ENCODE results near the gene PKDREJ.
A peak's percentile ranks its signal among the peaks of the same experiment; 100 is the strongest.
"Not testable (repeated sequence)": the region's sequence is repeated elsewhere in the genome, so short reads cannot be mapped to it uniquely, and the experiment has no call there.

The PKDREJ gene

DNA sequence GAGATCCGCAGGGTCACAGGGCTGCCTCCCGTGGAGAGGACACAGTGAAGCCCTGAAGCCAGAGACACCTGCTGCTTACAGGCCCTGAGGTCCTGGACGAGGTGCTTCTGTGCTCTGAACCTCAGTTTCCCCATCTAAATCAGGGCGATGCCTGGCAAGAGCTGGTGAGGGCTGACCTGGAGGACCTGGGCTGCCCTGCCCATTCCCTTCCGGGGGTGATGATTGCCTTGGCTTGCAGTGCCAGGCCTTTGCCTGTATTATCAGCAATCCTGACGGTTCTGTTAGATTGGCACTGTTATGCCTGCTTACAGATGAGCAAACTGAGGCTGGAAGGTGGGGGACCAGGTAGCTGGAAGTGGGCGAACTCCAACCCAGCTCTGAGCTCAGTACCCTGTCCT lies 25.7 kb upstream of the PKDREJ start:
- no peak for DNase-seq (ENCODE audit: low read depth in 2 of 2)

DNA sequence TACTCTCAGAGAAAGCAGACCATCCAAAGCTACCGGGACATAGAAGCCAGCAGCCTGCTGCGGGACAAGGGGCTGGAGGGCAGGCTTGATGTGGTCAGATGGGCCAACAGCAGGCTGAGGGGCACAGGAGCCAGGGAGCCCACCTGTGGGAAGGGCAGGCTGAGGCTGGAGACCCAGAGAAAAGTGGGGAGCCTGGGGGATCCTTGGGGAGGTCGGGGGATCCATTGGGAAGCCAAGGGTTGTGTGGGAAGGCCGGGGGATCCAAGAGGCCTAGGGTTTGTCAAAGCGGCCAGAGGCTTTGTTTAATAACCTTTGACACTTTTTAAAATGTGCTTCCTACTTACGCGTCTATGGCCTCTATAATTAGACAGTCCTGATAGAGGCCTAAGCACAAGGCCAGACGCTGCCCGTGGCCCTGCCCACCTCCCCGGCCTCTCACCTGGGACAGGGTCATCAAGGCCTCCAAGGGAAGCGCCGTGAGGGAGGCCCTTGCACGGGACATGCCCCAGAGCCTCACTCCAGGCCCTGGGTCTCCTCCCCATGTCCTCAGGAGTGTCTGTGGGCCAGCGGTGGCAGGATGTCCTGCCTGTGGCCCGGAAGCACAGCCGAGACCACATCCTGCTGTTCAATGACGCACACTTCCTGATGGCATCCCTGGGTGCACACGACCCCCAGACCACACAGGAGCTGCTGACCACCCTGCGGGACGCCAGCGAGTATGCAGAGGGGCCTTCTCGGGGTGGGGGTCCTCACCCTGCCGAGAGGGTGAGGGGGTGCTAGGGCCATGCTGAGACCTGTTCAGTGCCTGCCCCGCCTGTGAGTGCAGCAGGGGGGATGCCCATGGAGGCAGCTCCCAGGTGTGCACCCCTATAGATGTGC lies 25.0 kb upstream of the PKDREJ start:
- DNase-seq (ENCODE audit: low read depth in 2 of 2): no peak

DNA sequence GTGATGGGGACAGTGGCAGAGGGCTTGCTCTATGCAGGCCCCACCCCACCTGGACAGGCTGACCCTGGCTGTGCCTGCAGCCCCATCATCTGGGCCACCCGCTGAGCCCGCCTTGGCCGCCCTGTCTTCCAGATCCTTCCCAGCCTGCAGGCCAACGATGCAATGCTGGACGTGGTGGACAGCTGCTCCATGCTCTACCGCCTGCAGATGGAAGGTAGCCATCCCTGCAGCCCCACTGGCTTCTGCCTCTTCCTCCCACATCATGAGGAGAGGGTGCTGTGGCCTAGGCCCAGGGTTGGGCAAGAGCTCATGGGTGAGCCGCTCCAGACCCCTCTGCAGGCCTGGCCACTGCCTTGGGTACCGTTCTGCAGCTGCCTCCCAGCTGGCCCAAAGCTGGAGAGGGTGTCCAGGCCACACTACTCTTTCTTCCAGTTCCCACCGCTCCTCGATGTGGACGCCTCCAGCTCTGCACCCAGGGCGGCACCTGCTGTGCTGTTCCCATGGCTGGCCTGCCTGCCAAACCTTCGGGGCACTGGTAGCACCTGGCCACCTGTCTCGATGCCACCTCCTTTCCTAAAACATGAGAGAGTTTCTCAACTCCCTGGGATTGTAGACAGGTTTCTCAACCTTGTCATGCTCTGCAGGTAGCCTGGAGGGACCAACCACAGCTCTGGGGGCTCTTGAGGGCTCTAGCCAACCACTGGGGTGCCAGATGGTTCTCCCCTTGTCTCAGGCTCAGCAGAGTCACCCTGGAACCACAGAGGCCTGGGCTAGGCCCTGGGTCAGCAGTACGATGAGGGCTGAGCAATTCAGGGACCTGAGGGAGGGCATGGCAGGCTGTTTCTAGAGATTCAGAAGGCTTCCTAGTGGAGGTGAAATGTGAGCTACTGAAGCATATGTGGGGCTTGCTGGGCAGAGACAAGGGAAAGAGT lies 24.1 kb upstream of the PKDREJ start:
- DNase-seq (ENCODE audit: low read depth in 2 of 2): no peak

DNA sequence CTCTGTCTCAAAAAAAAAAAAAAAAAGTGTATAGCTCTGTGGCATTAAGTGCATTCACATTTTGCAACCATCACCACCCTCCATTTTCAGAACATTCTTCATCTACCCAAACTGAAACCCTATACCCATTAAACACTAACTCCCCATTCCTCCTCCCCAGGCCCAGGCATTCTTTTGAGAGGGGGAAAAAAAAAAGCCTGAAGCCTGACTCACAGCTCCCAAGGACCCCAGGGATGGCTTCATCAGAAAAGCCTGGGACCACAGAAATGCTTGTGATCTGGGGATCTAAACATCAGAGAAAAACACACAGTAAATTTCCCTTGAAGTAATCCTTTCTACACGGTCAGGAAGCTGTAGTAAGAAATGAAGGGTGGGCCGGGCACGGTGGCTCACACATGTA lies 22.9 kb upstream of the PKDREJ start:
- DNase-seq (ENCODE audit: low read depth in 2 of 2): no peak

DNA sequence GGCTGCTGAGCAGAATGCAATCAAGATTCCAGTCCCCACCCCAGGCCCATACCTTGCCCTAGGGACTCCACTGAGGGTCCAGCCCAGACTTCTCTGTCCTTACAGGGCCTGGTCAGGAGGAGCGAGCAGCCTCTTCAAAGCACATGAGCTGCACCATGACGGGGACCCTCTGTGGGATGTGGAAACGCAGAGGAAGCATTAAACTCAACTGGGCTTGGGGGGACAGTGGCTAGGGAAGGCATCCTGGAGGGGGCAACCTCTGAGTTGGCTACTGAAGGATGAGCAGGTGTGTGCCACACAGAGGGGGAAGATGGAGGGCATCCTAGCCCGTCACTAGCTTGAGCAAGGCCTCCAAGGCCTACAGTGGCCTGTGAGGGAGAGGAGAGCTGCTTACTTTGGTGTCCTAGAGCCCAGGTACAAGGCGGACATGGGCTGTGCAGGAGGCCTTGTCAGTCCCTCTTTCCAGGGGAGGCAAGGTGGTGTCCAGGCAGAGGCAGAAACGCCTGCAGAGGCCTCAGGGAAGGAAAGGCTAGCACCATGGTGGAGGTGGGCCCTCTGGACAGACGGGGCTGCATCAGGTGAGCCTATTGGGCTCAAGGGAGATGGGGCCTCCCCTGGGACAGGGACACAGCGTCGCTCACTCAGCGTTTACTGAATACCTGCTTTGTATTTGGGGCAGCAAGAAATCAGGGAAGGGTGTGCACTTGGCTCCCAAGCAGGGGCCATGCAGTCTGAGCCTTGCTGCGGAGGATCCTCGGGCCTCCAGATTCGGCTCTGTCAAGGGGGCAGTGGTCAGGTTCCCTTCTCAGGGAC lies 18.9 kb upstream of the PKDREJ start:
- DNase-seq (ENCODE audit: low read depth in 2 of 2): no peak

DNA sequence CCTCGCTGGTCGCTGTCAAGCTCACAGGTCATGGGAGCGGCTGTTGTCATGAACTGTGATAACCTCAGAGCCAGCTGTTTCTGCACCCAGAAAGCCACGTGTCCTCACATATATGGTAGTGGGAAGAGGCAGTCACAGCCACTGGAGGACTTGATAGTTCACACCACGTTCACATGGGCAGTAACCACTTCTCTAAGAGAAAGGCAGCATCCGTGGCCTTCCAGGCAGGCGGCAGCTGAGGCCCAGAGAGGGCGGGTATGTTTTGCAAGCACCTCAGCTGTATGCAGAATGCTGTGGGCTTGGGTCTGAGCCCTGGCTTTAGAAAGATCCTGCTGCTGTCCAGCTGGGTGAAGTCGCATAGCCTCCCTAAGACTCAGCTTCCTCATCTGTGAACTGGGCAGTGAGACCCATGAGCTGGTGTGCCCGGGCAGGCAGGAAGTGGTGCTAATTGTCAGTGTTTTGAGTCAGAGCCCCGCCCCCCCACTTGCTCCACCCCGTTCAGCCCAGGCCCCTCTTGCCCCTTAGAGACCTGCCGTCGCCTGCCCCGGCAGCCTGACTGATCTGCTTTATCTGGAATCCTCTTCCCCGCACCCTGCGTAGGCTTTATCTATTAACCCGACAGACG lies 18.0 kb upstream of the PKDREJ start:
- no peak for DNase-seq (ENCODE audit: low read depth in 2 of 2)

DNA sequence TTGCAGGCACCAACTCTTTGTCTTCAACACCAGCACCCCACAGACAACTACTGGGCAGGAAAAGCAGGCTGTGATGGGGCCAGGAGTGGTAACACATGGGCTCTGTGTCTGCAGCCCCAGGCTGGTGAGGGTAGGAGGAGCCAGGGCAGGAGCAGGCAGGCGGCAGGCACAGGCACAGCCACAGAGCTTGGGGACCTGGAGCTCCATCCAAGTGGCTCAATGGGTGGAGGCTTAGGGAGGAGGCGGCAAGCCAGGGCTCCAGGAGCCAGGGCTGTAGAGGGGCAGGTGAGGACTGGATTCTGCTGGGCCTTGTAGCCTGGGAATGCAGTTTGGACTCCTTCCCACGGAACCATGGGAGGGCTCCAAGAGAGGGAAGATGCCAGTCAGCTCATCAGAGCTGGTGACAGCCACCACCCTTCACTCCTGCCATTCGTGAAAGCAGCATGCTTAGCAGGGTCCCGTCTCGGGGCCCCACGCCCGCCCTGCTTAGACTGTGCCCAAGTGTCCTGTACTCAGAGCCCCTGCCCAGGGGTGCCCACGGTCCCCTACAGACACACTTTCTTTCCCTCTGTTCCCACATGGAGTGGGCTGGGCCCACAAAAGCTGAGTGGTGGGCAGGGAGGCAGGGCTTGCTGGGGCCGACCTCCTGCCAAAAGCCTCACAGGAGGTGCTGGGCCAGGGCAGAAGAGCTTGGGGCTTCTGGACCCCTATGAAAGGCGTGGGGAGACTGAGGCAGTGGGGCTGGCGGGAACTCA lies 17.1 kb upstream of the PKDREJ start:
- no peak for DNase-seq (ENCODE audit: low read depth in 2 of 2)

DNA sequence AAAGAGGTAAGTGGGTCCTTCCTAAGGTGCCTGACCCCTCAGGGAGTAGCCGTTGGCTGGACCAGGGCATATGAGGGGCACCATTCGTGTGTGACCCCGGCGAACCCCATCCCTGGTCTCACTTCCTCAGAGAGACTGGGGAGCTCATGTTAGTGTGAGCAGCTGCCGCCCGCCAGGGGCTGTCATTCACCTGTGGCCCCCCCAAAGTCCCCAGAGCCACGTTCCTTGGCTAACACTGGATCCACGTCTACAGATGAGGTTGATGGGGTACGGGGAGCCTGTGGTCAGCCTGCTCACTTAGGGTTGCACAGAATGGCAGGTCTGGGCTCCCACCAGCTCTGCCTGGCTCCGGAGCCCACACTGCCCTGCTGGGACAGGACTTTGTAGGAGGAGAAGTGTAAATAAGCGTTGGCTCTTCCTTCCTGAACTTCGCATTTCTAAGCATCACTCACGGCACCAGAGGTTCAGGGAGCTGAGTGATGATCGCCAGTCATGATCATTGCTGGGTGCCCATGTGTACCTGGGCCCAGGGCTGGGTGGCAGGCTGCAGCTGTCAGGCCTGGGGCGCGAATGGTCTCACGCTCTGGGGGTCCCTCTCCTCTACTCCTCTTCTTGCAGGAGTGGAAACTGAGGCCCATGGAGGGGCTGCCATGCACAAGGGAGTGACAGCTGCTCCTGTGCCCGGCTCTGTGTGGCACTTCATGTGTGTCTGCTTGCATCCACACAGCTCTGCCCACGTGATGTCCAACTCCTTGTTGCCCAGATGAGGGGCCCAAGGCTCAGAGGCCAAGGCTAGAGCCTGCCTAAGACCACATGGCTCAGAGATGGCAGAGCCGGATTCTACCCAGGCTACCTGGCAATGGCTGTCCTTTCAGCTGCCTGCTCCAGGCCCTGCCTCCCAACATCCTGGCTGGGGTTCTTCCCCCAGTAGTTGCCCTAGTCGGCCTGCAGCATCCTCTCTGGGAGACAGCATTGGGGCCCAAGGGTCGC lies 15.8 kb upstream of the PKDREJ start:
- no peak for DNase-seq (ENCODE audit: low read depth in 2 of 2)

DNA sequence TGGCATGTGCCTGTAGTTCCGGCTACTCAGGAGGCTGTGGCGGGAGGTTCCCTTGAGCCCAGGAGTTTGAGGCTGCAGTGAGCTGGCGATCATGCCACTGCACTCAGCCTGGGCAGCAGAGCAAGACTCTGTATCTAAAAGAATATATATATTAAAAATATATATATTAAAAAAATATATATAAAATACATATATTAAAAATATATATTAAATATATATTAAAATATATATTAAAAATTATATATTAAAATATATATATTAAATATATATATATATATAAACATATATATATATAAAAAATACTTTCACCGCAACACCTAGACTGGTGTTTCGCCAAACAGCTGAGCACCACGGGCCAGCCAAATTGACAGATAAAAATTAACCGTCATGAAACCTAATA lies 13.4 kb upstream of the PKDREJ start:
- DNase-seq (ENCODE audit: low read depth in 2 of 2): no peak

DNA sequence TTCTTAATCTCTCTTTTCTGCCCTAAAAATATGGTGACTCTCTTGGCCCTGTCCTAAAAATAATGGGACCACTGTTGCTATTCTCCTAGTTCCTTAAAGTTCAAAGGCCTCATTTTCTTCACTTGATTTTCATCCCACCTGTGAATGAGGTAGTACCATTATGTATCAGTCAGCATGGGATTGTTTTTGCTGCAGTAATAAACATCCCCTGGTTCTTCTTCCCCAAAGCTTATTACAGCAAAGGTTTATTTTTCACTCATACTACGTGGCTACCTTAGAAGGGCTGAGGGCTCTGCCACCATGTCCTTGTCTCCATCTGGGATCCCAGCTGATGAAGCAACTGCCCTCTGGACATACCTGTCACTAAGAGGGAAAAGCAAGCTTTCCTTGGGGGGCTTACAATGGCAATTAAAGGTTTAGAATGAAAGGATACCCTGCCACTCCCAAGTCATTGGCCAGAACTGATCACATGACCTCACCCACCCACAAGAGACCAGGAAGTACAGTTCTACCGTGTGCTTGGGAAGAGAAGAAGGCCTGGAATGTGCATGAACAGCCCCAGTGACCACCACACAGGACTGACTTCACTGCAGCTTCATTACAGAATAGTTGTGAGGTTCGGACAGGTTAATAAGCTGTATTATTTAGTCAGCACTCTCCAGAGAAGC lies 12.4 kb upstream of the PKDREJ start:
- no peak for DNase-seq (ENCODE audit: low read depth in 2 of 2)

DNA sequence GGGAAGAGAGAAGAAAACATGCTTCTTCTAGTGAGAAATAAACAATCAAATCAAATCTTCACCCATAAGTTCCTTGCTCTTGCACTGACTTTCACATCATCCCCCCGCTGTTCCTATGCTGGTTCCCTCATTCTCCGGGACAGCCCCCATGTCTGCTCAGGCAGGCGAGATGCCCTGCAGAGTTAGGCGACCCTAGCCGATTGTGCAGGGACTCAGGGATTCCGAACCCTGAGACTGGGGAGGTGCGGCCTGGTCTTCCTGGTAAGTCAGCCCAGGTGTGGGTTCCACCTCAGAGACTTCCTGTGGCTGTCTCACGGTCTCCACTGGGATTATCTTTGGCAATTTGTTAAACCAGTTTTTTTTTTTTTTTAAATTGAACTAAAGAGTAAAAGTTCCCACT lies 11.2 kb upstream of the PKDREJ start:
- no peak for DNase-seq (ENCODE audit: low read depth in 2 of 2)

DNA sequence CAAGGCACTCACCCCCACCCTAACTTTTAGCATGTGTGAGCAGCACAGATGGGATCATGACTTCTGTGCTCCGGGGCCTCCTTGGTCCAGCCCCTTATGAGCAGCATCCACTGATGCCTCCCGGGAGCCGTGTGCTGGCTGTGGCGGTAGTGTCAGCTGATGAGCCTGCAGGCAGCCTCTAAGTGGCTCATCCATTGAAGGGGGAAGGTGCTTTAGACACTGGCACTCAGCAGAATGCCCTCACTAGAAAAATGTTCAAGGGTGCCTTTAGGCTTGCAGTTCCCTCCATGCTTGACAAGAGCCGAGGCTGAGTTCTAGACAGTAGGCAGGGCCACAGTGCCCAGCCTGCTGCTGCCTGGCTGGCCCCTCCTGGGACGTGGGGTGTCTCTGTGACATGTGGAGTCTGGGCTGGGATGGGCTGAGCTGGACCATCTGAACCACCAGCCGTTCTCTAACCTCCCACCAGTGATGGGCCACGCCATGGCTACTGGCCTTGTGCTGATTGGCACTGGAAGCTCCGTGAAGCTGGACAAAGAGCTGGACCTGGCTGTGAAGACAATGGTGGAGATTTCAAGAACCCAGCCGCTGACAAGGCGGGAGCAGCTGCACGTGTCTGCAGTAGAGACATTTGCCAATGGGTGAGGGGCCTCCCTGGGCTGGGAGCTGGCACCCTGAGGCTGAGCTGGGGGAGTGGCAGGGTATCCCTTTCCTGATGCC lies 10.4 kb upstream of the PKDREJ start:
- DNase-seq (ENCODE audit: low read depth in 2 of 2): no peak

DNA sequence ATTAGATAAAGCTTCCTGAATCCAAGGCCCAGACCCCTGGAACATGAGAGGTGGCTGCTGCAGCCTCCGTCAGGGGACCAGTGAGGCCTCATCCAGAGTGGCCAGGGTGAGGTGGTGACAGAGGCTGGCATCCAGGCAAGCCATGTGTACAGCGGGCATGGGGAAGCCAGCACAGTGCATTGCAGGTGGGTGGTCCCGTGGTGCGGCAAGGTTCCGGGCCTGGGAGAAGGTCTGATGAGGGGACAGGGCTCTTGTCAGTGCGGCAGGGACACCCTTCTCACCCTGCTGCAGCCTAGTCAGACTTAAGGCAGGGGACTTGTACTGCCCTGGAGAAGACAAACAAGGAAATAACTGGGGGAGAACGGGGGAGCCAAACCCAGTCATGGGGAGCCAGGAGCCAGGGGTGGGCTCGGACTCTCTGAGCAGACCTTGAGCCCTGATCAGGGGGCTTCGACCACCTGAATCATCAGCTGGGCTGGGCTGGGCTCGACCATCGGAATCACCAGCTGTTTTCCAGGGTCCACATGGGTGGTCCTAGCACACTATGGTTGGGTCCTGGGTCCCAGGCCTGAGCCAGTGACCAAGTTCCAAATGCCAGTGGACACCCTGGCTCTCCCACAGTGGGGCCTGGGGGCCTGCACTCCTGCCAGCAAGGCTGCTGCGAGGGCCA lies 9.8 kb upstream of the PKDREJ start:
- no peak for DNase-seq (ENCODE audit: low read depth in 2 of 2)

DNA sequence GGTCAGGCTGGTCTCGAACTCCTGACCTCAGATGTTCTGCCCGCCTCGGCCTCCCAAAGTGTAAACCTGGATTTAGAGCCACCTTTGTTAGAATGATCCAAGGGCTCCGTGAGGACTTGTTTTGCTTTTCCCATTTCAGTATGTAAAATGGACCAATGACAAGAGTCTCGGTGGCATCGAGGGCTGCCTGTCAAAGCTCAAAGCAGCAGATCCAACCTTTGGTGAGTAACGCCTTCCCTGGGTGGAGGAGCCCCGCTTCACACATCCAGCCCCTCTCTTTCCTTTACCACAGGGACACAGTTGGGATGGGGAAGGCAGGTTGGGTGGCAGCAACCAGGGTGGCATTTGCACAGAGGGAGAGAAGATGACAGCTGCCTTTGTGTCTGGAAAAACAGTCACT lies 9.1 kb upstream of the PKDREJ start:
- DNase-seq (ENCODE audit: low read depth in 2 of 2): no peak

DNA sequence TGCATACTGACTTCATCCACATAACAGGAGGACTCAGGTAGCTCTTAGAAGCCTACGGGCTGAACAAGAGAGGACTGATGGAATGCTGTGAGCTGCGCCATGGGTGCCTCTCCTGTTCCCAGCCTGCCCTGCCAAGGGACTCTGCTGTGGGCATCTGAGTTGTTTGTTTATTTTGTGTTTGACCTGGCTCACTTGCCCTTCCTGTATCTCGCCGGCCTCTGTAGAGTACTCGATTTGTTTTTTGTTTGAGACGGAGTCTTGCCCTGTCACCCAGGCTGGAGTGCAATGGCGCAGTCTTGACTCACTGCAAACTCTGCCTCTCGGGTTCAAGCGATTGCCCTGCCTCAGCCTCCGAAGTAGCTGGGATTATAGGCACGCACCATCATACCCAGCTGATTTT lies 6.4 kb upstream of the PKDREJ start:
- no peak for DNase-seq (ENCODE audit: low read depth in 2 of 2)

DNA sequence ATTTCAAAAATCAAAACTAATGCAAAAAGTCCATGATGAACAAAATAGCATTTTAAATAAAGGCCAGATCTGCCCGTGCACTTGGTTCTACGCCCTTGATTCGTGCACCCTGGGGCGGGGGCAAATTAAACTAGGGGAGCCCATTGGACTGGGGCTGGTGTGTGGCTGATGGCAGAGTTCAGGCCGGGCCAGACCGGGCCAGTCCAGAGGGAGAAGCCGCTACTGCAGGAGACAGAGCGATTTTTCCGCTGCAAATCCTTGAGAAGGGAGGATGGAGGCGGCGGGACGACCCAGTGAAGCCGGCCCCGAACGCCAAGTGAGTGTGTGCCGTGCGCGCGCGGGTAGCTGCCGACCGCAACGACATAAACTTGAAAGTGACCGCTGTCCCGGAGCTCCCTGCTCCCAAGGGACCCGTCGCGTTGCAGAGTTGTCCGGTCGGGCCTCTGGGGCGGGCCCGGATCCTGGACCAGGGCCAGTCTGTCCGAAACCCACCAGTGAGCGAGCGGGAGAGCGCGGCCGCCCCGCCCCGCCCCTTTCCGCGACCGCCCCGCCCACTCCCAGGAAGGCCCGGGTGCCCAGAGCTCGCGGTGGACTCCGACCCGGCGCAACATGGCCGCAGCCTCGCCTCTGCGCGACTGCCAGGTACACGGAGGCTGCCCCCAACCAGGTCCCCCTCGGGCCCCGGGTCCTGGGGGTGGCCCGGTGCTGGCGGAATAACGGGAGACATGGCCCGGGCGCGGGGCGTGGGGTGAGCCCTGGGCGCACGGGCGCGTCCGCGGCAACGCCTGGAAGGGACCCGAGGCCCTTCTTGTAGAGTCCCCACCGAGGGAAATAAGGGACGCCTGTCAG lies 4.5 kb upstream of the PKDREJ start, which contains the start of gene TTC38:
Gene TTC38, plus strand, starts transcription at position 578 of the 849 bp plus-strand sequence. Its CDS starts 32 bp downstream, at position 610.
- DNase-seq (ENCODE audit: low read depth in 2 of 2): peak in 1 of 2 experiments; percentile 41

DNA sequence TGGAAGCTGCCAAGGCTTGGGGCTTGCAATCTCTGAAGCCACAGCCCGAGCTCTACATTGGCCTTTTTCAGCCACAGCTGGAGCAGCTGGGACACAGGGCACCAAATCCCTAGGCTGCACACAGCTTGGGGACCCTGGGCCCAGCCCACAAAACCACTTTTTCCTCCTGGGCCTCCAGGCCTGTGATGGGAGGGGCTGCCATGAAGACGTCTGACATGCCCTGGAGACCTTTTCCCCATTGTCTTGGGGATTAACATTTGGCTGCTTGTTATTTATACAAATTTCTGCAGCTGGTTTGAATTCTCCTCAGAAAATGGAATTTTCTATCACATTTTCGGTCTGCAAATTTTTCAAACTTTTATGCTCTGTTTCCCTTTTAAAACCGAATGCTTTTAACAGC lies 2.5 kb upstream of the PKDREJ start:
- DNase-seq (ENCODE audit: low read depth in 2 of 2): not testable (repeated sequence)
